22Rv1 (cell line): Measurements from ENCODE around the gene IQCM.

Experiments used
- ZFX ChIP-seq: fragments of 450-650 bp; IDR thresholded peaks from 2 replicates; pipeline ENCODE4 v1.6.1; 2017; ENCODE audit warnings: antibody characterized with exemption, borderline replicate concordance
- TF ChIP-seq, protein P1 (sequence below): fragments of 450-650 bp; IDR thresholded peaks from 2 replicates; pipeline ENCODE4 v1.5.1; 2017; ENCODE audit warnings: mild to moderate bottlenecking

GRCh38 chr4:149755969-149756368, 59.7 kb downstream of the IQCM start:
- TF ChIP-seq, protein P1, sequence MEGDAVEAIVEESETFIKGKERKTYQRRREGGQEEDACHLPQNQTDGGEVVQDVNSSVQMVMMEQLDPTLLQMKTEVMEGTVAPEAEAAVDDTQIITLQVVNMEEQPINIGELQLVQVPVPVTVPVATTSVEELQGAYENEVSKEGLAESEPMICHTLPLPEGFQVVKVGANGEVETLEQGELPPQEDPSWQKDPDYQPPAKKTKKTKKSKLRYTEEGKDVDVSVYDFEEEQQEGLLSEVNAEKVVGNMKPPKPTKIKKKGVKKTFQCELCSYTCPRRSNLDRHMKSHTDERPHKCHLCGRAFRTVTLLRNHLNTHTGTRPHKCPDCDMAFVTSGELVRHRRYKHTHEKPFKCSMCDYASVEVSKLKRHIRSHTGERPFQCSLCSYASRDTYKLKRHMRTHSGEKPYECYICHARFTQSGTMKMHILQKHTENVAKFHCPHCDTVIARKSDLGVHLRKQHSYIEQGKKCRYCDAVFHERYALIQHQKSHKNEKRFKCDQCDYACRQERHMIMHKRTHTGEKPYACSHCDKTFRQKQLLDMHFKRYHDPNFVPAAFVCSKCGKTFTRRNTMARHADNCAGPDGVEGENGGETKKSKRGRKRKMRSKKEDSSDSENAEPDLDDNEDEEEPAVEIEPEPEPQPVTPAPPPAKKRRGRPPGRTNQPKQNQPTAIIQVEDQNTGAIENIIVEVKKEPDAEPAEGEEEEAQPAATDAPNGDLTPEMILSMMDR, result no peak
- no peak for TF ChIP-seq ZFX
